HG02763 (cell line): ENCODE measurements around the gene IGF2.

Experiments
- ATAC-seq: cut with Tn5 transposase; IDR thresholded peaks from one replicate; pipeline ENCODE4 v1.9.1; 2021; ENCODE audit warnings: mild to moderate bottlenecking, moderate library complexity; ENCODE audit not compliant: unreplicated experiment

IGF2 gene

DNA sequence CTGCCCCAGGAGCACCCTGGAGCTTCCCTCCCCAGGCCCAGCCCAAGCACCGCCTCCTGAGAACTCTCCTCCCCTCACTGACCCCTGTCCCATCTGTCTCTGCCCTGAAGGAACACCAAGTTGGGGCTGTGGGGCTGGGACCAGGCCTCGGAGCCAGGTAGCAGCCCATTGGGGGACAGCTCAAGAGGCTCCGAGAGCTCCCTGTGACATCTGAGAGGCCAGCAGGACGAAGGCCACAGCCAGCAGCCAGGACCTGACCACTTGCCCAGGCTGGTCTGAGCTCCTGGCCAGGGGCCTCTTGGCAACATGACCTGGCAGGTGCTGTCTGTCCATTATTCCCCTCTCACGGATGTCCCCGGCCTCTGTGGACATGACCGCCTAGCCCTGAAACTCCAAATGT lies 33.7 kb downstream of the IGF2 start:
- ATAC-seq, result no peak

DNA sequence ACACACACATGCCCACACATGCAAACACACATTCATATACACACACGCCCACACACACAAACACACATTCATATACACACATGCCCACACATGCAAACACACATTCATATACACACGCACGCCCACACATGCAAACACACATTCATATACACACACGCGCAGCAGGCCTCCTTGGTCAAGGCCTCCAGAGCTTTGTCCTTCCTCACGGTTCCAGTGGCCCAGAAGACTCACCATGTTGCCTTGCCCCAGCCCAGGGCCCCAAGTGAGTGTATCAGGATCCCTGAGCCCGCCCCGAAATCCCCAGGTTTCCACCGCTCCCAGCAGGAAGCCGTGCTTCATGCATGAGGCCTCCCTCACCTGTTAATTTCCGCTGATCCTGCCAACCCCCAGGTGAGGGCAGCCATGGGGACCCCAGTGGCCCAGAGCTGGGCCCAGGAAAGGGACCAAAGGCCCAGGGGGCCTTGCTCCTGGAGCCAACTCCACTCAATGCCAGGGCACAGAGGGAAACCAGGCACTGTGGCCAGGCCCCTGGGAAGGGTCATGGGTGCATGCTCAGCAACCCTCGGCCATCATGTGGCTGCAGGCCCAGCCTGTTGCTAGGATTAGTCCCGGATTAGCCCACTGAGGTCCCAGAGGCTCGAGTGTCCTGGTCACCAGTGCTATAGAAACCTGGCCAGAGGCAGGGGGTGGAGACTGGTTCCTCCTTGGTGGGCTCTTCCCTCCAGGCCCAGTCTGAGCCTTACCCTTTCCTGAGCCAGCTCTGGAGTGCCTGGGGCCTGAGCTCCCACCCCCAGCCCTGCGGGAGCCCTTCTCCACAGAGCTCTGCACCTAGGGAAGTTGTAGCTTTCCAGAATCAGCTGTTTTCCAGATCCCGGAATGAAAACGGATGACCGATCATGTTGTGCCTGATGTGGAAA lies 34.4 kb downstream of the IGF2 start:
- ATAC-seq, result no peak

DNA sequence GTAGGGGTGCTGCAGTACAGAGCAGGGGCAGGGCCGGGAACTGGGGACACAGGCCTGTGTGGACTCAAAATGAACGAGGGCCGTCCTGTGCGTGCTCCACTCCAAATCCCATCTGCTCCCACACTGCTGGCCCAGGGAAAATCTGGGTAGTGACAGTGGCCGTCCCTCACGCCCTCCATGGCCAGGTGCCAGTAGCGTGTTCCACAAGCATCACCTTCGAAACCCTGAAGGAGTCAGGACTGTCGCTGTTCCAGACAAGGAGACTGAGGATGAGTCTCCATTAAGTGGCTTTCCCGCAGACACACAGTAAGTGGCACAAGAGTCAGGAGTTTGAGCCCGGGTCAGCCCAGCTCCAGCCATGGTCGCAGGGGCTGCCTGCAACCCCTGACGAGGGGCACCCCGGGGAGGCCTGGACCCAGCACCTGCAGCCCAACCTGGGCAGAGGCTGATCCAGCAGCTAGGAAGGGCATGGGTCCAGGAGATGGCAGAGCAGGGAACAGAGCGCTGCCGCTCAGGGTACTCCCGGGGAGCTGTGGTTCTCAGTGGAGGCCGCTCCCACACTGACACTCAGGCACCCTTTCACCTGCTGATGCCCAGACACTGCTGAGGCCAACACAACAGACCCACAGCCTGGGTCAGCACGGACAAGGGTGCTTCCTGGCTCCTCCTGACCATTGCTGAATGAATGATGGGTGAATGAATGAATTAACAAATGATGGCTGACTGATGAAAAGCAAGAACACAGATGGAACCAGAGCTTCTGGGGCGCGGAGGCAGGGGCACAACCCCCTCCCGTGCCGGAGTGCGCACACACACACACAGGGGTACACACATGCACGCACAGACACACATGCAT lies 35.3 kb downstream of the IGF2 start:
- no peak for ATAC-seq

DNA sequence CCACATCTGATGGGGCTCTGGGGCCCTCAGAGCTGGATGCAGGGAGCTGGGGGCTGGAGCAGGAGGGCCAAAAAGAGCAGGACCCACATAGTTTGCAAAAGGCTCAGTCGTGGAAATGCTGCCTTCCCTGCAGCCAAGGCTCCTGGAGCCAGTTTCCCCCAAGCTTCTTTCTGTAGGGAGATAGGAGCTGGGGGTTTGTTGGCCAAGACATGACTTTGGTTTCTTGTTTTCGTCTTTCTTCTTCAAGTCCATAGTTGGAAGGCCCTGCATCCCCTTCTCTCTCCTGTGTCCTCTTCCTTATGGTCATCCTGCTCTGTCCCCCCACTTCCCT lies 36.3 kb downstream of the IGF2 start:
- no peak for ATAC-seq

DNA sequence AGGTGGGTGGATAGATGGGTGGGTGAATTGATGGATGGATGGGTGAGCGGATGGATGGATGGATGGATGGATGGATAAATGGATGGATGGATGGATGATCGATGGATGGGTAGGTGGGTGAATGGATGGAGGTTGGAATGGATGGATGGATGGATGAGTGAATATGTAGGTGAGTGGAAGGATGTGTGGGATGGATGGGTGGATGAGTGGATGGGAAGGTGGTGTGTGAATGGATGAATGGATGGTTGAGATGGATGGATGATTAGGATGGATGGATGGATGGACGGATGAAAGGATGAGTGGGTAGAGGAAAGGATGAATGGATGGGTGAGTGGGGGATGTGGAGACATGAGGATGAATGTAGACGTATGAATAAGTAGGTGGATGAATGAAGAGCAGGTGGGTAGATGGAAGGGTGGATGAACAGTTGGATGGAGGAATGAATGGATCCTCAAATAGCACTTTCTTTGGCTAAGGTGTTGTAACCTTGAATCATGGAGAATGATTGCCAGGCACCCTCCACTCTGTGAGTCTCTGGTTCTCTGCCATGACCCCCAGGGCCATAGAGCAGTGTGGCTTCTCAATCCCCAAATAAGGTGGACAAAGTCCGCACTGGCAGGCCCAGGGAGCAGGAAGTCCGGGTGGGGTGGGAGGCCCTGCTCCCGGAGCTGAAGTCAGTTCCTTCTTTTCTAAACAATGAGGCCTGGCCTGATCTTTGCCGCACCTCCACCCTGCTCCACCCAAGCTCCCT lies 36.9 kb downstream of the IGF2 start:
- ATAC-seq, result no peak

DNA sequence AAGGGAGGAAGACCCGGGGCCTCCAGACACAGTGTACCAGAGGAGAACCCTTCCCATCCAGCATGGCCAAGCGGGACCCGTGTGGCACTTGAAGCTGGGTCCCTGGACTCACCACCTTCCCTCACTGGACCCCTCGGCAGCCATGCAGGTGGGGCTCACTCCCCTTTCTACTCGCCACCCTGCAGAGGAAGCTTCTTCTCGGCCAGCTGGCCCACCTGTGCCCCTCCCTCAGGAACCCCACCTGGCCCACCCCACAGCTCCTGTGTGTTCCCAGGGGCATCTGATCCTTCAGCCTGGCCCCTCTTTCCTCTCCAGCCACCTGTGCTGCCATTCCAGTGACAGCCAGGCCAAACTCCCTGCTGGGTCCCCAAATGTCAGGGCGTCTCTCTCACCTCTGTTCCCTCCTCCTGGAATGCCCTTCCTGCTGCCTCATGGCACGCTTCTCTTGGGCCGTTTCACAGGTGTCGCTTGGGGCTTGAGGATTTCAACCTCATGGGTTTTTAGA lies 38.0 kb downstream of the IGF2 start:
- ATAC-seq, result no peak

DNA sequence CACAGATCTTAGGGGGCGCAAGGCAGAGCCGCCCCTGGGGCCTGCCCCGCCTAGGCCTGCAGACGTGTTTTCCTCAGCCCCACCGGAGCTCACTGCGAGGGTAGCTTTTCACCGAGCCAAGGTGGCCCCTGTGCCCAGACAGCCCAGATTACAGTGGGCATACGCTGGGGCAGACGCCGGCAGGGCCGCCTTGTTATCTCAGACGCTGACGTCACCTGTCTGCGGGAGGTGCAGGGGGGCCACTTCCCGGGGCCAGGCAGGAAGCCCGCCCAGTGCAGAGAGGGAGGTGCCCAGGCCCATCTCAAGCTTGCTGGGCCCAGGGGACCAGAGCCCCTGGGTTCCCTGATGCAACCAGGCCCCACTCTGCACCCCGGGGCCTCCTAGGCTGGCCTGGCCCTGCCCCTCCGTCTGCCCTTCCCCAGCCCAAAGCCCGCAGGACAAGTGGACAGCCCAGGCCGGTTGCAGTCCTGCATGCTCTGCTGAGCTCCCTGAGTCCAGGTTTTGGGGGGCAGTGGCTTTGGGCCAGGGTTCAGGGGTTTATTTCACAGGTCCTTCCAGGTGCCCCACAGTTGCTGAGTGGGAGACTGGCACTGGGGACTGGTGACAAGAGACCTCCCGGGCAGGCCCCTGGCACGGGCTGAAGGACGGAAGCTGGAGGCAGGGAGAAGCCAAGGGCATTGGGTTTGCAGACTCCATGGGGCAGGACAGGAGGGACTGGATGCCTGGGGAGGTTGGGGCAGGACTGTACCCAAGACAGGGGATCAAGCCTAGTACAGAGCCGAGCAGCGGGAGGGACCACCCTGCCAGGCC lies 38.6 kb downstream of the IGF2 start:
- no peak for ATAC-seq

DNA sequence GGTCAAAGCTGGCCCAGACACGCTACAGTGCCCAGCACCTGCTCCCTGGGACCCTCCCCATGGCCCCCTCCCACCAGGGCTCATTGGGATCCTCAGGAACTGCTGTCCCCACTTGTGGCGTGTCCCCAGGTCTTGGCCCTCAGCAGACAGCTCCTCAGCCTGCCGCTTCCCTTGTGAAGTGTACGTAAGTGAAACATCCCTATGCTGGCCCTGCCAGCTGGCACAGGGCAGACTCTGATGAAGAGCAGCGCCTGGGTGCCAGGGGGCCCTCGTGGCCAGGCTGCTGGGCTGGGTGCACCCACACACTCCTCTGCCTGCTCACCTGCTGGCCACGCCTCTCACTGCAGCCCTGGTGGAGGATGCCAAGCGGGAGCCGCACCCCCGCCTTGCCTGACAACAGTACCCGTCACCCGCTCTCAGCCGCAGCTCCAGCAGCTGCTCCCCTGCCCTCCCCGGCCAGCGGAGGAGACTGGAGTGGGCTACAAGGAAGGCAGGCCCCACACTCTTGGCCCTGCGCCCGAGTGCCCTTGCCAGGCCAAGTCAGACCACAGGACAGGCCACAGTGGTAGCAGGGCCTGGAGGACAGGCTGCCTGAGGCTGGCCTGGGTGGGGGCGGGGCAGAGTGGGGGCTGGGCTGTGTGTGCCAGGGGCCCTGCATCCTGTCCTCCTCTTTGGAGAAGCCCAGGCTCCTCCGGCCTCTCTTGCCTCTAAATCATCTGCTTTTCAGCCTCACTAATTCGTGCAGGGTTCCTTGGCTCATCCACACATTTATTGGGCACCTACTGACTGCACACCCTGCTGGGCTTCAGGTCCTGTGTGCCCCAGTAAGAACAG lies 39.5 kb downstream of the IGF2 start:
- no peak for ATAC-seq

DNA sequence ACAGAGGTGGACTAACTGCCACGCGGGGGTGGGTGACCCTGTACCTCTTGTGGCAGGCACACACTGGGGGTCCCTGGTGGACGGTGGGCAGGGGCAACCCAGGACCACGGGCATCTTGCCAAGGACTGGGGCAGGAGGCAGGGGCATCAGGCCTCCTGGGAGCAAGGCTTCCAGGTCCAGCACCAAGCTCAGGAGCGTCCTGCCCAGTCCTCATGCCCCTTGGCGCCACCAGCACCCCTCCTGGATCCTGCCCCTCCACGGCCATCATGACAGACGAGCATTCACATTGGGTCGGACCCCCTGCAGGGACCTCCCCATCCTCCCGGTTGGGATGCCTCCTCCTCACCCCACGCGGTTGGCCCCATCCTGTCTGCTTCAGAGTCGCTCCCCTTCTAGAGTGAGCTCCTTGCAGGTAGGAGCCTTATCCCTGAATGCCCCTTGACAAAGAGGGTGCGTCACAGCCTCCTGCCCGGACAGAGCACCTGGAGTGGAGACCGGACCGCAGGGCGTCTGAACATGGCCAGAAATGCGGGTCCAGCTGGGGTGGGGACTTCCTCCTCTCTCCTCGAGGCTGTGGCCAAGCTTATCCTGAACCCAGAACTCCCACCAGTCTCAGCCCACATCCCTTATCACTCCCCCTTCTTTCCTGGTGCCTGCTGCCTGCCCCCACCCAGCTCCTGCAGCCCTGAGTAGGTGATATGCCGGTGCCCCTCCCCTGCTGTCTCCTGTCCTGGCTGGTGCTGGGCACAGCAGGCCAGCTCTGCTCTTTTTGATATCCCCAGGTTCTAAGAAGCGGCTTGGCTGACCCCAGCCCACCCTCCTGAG lies 40.3 kb downstream of the IGF2 start:
- ATAC-seq, result no peak

DNA sequence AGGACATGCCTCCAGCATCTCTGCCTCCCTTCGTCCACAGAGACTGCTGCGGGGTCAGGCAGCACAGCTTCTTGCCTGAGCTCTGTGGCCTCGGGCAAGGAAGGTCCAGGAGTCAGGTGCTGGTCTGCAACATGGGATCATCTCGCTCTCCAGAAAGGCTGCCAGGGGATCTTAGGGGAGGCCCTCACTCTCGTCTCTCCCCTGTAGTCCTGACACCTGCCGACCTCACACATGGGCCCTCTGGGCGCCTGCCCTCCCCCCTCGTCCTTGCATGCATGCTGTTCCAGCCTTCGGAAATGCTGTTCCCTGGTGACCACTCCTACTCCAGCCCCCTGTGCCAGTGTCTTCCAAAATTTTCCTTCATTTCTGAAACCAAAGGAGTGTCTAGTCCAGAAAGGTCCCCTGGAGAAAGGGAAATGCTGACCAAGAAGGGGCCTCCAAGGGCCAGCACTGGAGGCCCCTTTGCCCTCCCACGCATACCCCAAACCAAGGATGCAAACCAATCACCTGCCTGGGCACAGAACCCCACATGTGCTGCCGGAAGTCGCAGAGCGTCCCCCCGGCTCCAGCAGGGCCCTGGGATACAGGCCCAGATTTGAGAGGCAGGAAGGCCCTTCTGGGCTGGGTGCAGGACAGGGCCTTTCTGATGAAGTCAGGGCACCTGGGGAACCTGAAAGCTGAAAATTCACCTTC lies 41.0 kb downstream of the IGF2 start:
- no peak for ATAC-seq

DNA sequence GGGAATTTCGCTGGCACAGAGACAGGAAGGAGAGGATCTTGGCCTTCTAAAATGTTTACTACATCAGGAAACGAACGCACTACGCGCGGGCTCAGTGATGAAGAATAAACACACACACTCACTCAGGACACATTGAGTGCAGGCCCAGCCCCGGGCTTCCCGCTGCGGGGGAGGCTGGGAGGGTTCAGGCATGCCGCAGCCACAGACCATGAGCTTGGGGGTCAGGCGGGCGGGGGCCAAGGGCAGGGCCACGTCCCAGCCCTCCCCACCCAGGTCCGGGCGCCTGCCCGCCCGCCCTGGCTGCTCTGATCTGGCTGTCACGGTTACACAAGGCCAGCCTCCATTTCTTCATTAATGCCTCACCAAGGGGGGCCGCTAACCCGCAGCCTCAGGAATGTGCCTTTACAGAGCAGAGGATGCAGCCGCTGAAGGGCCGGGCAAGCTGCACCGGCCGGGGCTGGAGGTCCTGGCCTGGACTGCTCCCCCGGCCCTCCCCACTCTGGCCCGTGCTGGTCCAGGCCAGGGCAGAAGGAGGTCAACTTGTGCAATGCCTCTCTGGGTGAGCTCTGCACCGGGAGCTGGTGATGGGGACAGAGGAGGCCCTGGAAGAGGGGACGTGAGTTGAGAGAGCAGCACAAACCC lies 41.7 kb downstream of the IGF2 start:
- no peak for ATAC-seq

DNA sequence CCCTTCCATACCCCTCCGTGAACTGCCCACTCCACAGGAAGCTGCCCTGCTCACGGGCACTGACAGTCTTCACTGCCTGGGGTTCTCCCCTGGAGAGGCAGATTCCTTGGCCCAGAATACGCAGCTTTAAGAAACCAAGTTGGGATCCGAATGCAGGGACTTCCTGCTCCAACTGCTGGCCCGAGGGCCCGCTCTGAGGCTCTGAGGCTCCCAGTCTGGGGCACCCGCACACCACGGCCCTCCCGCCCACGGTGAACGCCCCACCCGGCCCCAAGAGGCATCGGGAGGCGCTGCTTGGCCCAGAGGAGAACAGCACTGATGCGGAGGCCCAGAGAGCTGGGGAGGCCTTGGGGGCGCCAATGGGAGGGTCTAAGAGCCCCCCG lies 42.3 kb downstream of the IGF2 start:
- no peak for ATAC-seq

DNA sequence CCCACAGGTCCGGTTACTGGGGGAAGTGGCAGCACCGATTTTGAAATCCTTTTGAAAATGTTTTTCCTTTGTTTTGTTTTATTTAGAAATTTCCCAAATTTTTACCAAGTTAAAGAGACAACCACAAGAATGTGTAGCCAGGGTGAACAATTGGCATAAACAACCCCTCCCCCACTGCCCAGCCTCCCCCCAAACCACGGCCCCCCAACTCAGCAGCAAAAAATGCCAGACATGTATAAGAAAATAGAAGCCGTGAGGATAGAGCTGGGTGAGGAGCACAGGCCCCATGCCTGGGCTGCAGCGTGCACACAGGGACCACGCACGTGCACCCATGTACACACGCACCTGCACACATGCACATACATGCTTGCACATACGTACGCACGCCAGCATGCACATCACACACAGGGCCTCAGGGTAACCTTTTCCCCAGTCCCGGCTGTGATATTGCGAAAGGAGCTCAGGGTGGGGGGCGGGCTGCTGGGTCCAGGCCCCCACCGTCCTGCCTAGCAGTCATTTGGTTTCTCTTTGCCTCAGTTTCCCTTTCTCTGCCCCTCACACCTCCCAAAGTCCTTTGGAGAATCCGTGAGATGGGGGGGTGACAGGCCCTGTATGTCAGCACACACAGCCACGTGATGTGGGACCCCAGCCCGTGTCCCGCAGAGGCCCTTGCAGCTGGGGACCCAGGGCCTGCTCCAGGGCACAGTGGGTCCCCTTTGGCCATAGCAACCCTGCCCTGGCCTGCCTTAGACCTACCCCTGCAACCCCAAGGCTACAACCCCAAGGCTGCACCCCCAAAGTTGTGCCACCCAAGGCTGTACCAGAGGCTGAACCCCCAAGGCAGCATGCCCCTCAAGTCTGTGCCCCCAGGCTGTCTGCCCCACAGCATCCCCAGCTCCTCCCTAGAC lies 42.9 kb downstream of the IGF2 start:
- no peak for ATAC-seq

DNA sequence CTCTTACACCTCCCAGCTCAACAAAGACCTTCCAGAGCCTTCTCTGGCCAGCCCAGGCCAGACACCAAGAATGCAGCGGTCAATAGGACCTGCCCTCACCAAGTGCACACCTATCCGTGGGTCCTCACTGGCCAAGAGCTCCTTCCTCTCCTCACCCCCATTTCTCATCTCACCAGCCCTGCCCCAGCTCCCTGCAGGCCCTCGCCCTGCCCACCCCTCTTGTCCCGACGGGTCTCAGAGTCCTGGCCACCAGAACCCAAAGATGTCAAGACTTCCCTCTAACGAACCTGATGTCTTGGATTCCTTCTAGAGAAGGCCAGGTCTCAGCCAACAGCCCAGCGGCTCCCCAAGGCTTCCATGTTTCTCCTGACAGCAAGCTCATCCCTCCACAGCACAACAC lies 43.6 kb downstream of the IGF2 start:
- no peak for ATAC-seq

DNA sequence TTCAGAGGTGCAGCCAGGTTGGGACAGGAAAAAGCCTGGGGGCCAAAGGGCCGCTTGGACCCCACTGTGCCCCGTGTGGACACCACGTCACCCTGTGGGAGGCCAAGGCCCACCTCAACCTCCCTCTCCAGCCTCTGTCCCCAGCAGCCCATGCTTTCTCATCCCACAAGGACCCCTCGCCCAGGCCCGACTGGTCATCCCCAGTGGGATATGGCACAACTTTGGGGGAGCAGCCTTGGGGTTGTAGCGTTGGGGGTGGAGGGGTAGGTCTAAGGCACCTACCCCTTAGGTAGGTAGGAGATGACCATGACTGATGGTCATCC lies 44.0 kb downstream of the IGF2 start:
- ATAC-seq, result no peak

DNA sequence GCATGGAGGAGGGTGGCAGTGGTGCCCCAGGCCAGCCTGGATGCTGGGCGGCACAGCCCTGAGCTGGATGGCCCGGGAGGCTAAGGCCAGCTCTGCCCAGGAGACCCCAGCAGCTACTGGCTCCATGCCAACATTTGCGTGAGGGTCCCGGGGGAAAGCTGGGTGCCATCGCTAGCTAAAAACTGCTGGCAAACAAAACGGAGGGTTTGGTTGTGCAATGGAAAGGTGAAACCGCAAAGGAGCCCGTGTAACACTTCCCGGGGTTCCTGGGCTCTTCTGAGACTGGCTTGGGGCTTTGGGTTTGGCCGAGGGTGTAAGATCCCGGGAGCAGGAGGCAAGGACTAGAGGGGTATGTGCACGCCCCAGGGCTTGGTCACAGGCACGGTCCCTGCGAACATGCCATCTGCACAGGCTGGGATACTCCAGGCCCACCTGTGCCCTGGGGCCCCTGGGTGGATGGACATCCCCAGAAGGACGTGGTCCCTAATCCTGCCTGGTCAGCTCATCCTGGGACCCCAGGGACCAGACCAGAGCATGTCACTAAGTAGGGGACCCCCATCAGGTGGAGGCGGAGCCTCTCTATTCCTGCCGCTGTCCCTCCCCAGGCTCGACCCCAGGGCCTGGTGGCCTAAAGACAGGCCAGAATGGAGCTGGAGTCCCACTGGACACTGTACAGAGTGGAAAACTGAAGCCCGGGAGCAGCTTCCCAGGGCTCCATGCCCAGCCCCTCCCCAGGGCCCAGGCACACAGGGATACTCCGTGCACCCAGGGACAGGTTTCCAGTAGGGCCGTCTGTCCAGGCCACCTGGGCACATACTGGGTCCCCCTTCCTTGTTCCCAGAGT lies 44.6 kb downstream of the IGF2 start:
- ATAC-seq, result no peak
